Raji (cell line): ENCODE measurements around the gene TPPP2.

Source experiments
- POLR2A ChIP-seq: IDR thresholded peaks from 2 replicates; pipeline ENCODE4 v1.6.1; 2011; ENCODE audit warnings: low read depth, low read length, control low read depth; ENCODE audit not compliant: insufficient read depth

TPPP2 gene

DNA sequence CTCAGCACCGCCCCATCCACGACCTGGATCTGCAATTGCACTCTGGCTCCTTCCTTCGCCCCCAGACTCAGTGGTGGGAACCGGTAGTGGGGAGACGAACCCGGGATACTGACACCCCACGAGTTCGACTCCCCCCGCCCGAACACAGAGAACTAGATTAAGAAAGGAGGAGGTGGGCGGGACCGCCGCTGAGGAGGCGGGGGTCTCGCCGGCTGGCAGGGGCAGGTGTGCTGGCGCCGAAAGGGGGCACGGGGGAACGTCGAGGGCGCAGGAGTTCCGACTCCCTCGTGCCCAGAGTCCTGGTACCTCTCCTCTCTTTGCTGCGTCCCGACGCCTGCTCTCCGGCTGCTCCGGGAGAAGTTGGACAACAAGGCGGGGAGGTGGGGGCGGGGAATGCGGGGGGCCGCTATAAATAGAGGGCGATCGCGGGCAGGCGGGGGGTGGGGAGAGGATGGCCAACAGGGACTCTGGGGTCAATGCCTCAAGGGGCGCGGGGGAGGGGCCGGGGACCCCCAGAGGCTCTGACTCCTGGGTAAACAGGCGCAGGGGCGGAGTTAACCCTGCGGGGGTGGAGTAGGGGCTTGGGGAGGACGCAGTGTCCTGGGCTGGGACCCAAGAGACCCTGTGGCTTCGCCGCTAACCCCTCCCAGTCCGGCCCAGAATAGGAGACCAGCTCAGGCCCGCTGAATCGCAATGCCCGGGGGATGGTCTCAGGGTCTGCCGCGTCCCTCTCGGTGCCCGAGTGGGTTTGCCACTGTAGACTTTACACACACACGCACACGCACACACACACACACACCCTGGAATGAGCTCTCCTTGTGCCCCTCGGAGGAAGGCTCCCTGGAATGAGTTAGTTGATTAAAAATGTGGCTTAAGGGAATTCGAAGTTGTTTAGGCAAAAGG is 4.4 kb upstream of the TPPP2 start:
- TF ChIP-seq POLR2A, result no peak

DNA sequence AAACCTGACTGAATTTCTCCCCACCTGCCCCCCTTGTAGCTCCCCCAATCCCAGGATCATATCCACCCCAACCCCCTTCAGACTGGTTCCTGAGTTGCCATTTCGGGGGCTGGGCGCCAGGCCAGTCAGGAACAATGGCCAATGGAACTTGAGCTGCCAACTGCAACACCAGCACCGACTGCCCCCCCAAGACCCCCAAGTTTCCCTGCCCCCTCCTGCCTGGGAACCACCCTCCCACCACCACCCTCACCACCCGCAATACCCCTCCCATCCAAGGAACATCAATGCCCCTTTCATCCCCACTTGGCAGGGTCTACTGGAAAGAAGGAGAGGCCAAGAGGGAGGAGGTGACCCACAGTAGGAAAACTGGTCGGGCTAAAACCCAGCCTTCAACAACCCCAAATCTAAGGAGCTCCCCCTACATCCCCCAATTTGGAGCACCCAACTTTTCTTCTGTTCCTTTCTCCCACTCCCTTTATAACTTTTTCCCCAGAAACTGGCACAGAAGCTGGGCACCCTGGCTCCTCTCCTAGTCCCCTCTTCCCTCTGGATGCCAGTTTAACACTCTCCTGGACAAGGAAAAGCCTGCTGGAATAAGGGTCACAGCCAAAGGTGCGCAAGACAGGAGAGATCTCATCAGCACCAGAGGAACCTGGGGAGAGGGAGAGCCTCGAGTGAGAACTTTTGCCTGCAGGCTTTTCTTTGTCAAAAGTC is 3.6 kb upstream of the TPPP2 start:
- no peak for TF ChIP-seq POLR2A

- TF ChIP-seq POLR2A, result no peak
Observed at GRCh38 chr14:21026988-21027315, 3.1 kb upstream of the TPPP2 start.

DNA sequence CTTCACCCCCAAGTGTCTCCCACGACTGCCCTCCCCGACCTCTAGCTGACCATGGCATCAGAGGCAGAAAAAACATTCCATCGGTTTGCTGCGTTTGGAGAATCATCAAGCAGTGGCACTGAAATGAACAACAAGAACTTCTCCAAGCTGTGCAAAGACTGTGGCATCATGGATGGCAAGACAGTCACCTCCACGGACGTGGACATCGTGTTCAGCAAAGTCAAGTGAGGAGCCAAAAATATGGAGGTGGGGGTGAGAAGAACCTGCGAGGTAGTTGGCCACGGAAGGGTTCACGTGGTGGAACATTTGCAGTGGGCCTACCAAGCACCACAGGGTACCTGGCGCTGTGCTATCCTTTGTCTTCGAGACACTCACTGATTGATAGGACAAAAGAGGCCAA is 514 bp downstream of the TPPP2 start:
- no peak for TF ChIP-seq POLR2A

DNA sequence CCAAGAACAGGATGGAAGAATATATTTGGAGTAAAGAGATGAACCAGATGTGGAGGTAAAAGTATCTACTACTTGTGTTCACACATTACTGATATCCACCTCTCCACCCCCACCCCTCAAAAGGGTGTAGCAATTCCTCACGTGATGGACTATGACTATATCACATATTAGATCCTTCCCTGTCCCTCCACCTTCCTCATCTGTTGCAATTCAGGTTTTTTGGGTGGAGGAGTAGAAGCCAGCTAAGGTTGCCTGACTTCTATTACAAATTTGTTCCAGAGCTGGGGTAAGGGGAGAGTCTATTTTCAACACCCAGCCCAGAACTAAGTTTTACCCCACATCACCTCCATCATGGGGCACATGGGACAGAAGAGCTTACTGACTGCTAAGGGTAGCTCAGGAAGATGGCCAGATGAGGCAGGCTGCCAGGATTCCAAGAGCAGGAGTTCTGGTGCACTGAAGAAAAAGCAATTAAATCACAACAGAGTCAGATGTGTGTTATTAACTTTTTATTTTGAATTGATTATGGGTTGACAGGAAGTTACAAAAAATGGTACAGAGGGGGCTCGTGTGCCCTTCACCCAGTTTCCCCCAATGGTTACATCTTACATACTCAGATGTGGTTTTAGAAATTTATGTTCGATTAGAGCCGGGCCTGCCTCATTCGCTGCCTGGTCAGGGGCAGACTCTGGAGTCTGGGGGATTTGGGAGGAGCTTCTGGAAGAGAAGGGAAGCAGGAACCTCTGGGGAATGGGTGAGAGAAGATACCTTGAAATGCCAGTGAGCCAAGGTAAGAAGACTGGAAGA is 2.5 kb downstream of the TPPP2 start:
- TF ChIP-seq POLR2A, result no peak

GRCh38 chr14:21033133-21033698 is 3.2 kb downstream of the TPPP2 start:
- no peak for TF ChIP-seq POLR2A

DNA sequence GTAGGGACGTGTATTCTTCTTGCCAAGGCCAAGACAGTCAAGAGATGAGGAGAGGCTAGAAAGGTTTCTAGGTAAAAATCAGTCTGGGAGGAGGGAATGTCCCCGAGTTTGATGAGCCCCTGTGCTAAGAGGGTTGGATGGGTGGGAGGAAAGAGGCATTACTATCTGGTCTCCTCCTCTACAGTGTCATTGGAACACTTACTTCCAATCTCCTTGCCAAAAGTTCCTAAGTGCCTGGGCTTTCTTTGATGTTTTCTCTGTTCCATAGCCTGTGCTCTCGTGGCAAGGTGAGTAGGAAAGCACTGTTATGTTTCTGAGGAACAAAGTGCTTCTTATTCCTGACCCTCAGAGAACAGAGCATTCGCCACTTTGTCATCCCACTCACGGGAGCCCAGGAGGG is 4.7 kb downstream of the TPPP2 start, which contains the start of gene RNASE13:
Gene RNASE13 (minus strand): TSS at position 101 of the 400 bp plus-strand sequence. CDS start 519 bp downstream, outside the sequence.
- TF ChIP-seq POLR2A, result no peak

DNA sequence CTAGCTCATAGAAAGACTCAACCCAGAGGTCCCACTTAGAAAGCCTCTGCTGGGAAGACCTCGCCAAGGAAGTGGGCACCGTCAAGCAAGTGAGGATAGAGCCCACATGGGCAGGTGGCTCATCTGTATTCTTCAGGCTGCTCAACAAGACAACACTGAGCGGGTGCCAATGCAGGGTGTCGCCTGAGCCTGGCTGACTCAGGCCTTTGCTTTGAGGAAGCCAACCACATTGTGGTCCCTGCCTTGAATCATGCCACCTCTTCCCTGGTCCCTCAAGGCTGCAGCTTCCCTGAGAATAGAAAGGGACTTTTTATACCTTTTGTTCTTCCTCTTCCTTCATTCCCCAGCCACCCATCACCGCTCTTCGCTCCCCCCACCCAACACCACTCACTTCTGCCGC is 6.7 kb downstream of the TPPP2 start:
- no peak for TF ChIP-seq POLR2A

- TF ChIP-seq POLR2A, result no peak
Observed at GRCh38 chr14:21037156-21037555, 7.1 kb downstream of the TPPP2 start.

DNA sequence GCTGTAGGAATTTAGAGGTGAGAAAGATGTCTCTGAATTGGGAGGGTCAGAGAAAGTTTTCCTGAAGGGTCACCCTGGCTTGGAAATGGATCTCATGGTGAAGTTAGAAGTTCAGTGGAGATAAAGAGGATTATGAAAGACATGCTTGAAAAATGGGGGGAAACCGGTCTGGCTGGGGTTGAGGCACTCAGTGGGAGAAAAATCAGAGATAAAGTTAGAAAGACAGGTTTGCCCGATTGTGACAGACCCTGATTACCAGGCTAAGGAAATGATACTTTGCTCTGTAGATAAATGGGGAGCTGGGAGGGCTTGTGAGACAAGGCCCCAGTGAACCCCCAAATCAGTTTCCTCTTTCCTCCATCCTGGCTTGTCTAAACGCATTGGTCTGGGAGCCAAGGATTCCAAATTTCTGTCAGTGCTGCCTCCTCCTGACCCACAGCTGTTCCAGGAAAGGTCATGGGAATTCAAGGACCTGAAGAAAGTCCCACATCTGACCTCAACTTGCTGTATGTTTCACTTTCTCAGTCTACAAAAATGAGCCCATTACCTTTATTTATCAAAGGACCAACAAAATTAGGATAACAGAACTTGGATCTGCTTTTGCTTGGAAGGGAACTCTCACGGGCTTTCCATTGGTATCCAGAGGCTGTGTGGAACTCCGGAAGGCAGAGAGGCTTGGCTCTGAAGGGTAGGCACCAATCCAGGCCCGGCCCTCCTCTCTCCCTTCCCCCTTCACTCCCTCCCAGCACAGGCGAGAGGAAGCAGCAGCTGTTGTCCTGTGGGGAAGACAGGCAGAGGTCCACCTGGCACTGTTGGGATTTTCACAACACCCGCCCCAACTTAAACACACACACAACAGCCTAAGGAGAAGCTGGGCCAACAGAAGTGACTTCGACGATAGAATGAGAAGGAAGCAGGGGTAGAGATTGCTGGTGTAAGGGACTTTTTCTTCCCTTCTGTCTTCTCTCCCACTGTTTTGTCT is 8.7 kb downstream of the TPPP2 start:
- no peak for TF ChIP-seq POLR2A

GRCh38 chr14:21039585-21040369 is 9.8 kb downstream of the TPPP2 start:
- TF ChIP-seq POLR2A, result no peak

GRCh38 chr14:21040370-21040925 is 10.4 kb downstream of the TPPP2 start:
- TF ChIP-seq POLR2A, result no peak
